ENCODE data around the gene SNX5. TPM values are rescaled to one million over a fixed set of nuclear protein-coding genes. Genes with fewer than 3 reads are reported as not detected.

Gene SNX5
- polyA plus RNA-seq, 3 donors, result 34.3 to 100 (median 74.8) TPM

DNA sequence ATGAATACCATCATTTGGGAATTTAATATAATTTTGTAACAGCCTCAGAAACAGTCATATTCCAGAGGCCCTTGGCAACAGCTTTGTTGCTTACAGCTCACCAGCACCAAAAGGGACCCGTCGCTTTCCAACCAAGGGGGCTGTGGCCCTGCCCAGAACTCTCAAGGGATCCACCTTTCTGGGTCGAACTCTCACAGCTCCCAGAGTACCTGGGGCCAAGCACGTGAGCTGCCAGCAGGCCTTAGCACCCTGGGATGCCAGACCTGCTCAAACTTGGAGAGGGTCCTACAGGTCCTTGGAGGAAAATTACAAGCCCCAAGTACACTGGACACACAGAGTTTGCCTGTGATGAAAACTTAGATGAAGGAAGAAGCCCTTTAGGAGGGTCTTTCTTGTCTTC lies 66.6 kb downstream of the SNX5 start:
- H3K27ac ChIP-seq (ENCODE audit: low read depth, low read length), result no peak overlapping the region
- WGBS, 3 donors, result 83 to 84% (median 83%) methylated on average over 4 of the region's 4 CpGs

DNA sequence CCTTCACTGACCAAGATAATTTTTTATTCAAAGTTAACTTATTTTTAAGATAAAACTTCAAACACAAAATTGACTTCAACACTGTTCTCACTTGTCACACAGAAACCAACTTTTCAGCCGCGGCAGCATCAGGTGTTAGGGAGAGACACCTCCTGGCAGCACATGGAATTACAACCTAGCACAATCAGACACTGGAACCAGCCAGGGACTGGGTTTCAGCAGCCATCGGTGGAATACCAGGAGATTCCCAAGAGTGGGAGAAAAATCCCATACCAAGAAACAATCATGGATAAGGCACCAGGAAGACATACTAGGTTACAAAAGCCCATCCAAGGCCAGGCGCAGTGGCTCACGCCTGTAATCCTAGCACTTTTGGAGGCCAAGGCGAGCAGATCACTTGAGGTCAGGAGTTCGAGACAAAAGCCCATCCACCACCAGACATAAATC lies 70.0 kb downstream of the SNX5 start:
- no peak overlapping the region for H3K27ac ChIP-seq (ENCODE audit: low read depth, low read length)
- WGBS, 3 donors, result 53 to 54% (median 54%) methylated on average over 7 of the region's 7 CpGs

DNA sequence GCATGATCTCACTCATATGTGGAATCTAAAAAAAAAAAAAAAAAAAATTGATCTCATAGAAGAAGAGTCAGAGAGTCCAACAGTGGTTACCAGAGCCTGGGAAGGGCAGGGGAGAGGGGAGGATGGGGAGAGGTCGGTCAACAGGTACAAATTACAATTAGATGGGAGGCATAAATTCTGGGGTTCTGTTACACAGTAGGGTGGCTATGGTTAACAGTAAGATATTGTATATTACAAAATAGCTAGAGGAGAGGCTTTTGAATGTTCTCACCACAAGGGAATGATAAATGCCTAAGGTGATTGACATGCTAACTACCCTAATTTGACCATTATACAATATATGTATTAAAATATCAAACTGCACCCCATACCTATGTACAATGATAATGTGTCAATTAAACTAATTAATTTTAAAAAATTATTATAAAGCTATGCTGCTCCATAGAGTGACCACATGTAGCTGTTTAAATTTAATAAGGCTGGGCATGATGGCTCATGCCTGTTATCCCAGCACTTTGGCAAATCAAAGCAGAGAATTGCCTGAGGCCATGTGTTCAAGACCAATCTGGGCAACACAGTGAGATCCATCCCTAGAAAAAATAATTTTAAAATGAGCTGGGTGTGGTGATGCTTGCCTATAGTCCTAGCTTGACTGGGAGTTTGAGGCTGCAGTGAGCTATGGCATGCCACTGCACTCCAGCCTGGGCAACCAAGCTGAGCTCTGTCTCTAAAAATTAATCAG lies 70.9 kb downstream of the SNX5 start:
- no peak overlapping the region for H3K27ac ChIP-seq (ENCODE audit: low read depth, low read length)
- 80 to 95% (median 81%) methylated on average over 1 of the region's 1 CpG for WGBS, 3 donors

DNA sequence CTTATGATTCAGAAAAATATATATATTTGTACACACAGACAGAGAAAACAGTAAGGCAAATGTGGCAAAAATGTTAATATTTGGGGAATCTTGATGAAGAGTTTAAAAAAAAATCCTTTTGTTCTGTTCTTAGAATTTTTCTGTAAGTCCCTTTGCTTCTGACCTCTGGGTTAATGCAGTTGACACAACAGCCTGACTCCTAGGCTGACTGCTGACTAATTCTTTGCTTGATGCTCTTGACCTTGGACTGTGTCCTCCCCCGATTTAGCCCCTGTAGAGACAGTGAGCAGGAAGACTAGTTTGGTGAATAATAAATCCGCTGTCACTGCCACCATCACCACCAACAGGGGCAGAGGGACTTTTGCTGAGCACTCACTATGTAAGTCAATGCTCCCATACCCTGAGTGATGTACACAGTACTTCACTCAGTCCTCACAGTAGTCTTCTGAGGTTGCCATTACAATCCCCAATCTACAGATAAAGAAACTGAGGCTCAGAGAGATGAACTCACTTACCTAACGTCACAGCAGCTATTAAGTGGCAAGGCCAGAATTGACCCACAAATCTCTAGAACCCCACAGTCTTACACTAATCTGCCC lies 71.7 kb downstream of the SNX5 start:
- WGBS, 3 donors, result 49 to 67% (median 65%) methylated on average over 3 of the region's 3 CpGs
- peak overlapping the region; percentile 28 for H3K27ac ChIP-seq (ENCODE audit: low read depth, low read length)

DNA sequence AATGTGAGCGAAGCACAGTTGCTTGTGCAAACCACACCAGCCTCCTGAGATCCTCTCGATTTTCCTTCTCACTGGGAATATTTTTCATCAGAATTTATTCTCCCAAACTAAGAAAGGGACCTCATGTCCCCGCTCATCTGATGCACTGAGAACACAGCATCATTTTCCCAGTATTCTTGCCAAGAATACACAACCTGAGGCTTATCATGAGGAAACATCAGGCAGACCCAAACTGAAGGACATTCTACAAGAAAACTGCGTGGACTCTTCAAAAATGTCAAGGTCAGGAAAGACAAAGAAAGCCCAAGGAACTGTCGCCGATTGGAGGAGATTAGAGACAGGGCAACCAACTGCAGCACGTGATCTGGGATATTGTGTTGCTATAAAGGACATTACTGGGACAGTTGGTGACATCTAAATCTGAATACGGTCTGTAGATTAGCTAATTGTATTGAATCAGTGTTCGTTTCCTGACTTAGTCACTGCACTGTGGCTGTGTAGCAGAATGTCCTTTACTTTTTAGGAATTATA lies 72.3 kb downstream of the SNX5 start:
- H3K27ac ChIP-seq (ENCODE audit: low read depth, low read length), result no peak overlapping the region
- 15 to 25% (median 19%) methylated on average over 9 of the region's 9 CpGs for WGBS, 3 donors

GRCh38 chr20:17895641-17896171 lies 72.9 kb downstream of the SNX5 start:
- H3K27ac ChIP-seq (ENCODE audit: low read depth, low read length), result no peak overlapping the region
- WGBS, 3 donors, result 8 to 51% (median 8%) methylated on average over 17 of the region's 17 CpGs

DNA sequence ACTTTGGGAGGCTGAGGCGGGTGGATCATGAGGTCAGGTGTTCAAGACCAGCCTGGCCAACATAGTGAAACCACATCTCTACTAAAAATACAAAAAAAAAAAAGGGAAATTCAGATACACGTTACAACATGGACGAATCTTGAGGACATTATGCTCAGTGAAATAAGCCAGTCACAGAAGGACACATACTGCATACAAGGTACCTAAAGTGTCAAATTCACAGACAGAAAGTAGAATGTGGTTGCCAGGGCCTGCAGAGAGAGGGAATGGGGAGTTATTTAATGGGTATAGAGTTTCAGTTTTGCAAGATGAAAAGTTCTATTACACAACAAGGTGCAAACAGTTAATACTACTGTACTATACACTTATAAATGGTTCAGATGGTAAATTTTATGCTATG lies 75.1 kb downstream of the SNX5 start:
- WGBS, 3 donors, result 58 to 88% (median 61%) methylated on average over 3 of the region's 3 CpGs
- H3K27ac ChIP-seq (ENCODE audit: low read depth, low read length), result no peak overlapping the region

DNA sequence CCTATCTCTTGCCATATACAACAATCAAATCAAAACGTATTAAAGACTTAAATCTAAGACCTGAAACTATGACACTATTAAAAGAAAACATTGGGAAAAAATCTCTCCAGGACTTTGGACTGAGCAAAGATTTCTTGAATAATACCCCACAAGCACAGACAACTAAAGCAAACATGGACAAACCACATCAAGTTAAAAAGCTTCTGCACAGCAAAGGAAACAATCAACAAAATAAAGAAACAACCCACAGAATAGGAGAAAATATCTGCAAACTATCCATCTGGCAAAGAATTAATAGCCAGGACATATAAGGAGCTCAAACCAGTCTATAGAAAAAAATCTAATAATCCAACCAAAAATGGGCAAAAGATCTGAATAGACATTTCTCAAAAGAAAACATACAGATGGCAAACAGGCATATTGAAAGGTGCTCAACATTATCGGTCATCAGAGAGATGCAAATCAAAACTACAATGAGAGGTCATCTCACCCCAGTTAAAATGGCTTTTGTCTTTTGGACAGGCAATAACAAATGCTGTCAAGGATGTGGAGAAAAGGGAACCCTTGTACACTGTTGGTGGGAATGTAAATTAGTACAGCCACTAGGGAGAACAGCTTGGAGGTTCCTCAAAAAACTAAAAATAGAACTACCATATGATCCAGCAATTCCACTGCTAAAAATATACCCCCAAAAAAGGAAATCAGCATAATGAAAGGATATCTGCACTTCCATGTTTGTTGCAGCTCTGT lies 76.2 kb downstream of the SNX5 start:
- WGBS, 3 donors, result 59 to 75% (median 68%) methylated on average over 2 of the region's 2 CpGs
- H3K27ac ChIP-seq (ENCODE audit: low read depth, low read length), result no peak overlapping the region

Other genes with a start within 250 kb of the SNX5 start
- gene MGME1, start 224 bp upstream of the SNX5 start, polyA plus RNA-seq, result 10 to 100 TPM in 1 of 3 donors, 1 to 10 TPM in 2; 5.4 to 11.2 (median 6.8) TPM
- gene OVOL2, start 89.1 kb upstream of the SNX5 start, polyA plus RNA-seq, result 1 to 10 TPM in 1 of 3 donors, under 1 TPM in 1, not detected in 1; 0.83 to 5.7 TPM
- gene KAT14, start 169.1 kb upstream of the SNX5 start, polyA plus RNA-seq, result 1 to 10 TPM; 5.9 to 7.6 (median 6.4) TPM
- 10 to 100 TPM in 2 of 3 donors, 1 to 10 TPM in 1; 8.5 to 12.5 (median 10.1) TPM for gene PET117, start 169.1 kb upstream of the SNX5 start, polyA plus RNA-seq